Inferior parietal cortex (tissue), 1 donor: ENCODE measurements around the gene DHRS3.
"Not testable (repeated sequence)": the region's sequence is repeated elsewhere in the genome, so short reads cannot be mapped to it uniquely, and the experiment has no call there.

Experiments used
- DNase-seq: peaks from one replicate; pipeline ENCODE4 v3.0.0-alpha.2; 2016; ENCODE audit errors: extremely low spot score

Gene DHRS3

GRCh38 chr1:12539320-12539704 is 78.7 kb downstream of the DHRS3 start:
- no peak for DNase-seq

GRCh38 chr1:12538536-12538935 is 79.5 kb downstream of the DHRS3 start:
- not testable (repeated sequence) for DNase-seq

- no peak for DNase-seq
Observed at GRCh38 chr1:12537906-12538461, 80.0 kb downstream of the DHRS3 start.

GRCh38 chr1:12537294-12537693 is 80.7 kb downstream of the DHRS3 start:
- DNase-seq, result no peak

- no peak for DNase-seq
Observed at GRCh38 chr1:12536023-12536639, 81.9 kb downstream of the DHRS3 start.

GRCh38 chr1:12532405-12533315 is 85.3 kb downstream of the DHRS3 start:
- no peak for DNase-seq

- no peak for DNase-seq
Observed at GRCh38 chr1:12531179-12531499, 86.9 kb downstream of the DHRS3 start.

- no peak for DNase-seq
Observed at GRCh38 chr1:12530462-12531178, 87.4 kb downstream of the DHRS3 start.

GRCh38 chr1:12529640-12530174 is 88.3 kb downstream of the DHRS3 start:
- DNase-seq, result no peak

GRCh38 chr1:12528021-12528852 is 89.8 kb downstream of the DHRS3 start:
- no peak for DNase-seq

- no peak for DNase-seq
Observed at GRCh38 chr1:12527564-12527963, 90.4 kb downstream of the DHRS3 start.

GRCh38 chr1:12525311-12526181 is 92.5 kb downstream of the DHRS3 start:
- DNase-seq, result no peak

- DNase-seq, result no peak
Observed at GRCh38 chr1:12524266-12524665, 93.7 kb downstream of the DHRS3 start.

GRCh38 chr1:12522780-12523179 is 95.2 kb downstream of the DHRS3 start:
- DNase-seq, result not testable (repeated sequence)

- no peak for DNase-seq
Observed at GRCh38 chr1:12521096-12521495, 96.9 kb downstream of the DHRS3 start.

GRCh38 chr1:12519693-12520364 is 98.2 kb downstream of the DHRS3 start:
- no peak for DNase-seq

- DNase-seq, result no peak
Observed at GRCh38 chr1:12518931-12519692, 98.9 kb downstream of the DHRS3 start.
